CD4-positive, alpha-beta T cell treated with Interleukin-1 beta for 1 hour (primary cell): ENCODE data around the gene ANGPTL8.

Source experiments
- DNase-seq, 2 donors: peaks; one replicate each; pipeline ENCODE4 v3.0.0-alpha.2; 2020 to 2022

ANGPTL8 gene

DNA sequence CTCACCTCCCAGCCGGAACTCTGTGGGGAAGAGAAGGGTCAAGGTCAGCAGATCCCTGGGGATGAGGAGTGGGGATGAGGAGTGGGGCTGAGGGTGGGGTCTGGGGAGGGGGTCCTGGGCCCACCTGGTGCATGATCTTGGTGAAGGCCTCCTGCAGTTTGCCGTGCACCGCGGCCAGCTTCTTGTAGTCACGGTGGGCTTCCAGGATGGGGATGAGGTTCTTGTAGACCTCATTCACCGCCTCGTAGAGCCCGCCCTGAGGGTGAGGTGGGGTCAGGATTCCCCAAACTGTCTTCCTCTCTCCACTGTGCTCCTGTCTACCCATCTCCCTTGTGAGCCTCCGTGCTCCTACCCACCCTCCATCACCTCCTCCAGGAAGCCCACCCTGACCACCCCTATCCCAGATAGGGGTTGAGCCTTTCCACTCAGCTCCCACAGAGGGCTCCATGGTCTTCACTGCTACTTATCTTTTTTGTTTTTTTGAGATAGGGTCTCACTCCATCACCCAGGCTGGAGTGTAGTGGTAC is 35.3 kb upstream of the ANGPTL8 start:
- no peak for DNase-seq

DNA sequence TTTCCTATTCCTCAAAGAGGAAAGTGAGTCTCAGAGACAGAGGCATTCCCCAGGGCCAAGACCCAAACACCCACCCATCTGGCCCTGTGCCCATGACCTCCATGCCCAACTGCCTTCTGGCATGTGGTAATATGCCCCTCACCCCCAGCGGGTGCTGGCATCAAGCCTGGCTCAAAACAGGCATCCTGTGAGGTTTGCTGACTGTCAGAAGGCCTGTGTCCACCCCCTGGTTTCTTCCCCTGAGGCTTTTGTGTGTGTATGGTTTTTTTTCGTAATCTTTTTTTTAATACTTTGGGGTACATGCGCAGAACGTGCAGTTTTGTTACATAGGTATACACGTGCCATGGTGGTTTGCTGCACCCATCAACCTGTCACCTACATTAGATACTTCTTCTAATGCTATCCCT is 34.5 kb upstream of the ANGPTL8 start:
- no peak for DNase-seq

DNA sequence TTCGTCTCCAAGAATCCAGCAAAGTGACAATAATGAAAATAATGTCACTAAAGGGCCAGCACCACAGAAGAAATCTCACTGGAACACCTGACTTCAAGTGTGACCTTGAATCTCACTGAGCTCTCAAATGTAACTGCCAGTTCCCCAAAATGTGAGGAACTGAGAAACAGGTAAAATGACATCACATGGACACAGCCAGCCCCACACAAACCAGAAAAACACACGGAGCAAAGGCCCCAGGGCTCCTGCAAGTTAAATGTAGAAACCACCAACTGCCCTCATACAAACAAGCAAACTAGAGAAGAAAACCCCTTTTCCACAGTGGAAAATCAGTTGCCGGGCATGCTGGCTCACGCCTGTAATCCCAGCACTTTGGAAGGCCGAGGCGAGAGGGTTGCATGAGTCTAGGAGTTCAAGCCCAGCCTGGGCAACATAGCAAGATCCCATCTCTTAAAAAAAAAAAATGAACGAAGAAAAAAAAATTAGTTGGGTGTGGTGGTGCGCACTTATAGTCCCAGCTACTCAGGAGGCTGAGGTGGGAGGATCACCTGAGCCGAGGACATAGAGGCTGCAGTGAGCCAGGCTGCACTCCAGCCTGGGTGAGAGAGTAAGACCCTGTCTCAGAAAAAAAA is 33.4 kb upstream of the ANGPTL8 start:
- DNase-seq, result no peak

DNA sequence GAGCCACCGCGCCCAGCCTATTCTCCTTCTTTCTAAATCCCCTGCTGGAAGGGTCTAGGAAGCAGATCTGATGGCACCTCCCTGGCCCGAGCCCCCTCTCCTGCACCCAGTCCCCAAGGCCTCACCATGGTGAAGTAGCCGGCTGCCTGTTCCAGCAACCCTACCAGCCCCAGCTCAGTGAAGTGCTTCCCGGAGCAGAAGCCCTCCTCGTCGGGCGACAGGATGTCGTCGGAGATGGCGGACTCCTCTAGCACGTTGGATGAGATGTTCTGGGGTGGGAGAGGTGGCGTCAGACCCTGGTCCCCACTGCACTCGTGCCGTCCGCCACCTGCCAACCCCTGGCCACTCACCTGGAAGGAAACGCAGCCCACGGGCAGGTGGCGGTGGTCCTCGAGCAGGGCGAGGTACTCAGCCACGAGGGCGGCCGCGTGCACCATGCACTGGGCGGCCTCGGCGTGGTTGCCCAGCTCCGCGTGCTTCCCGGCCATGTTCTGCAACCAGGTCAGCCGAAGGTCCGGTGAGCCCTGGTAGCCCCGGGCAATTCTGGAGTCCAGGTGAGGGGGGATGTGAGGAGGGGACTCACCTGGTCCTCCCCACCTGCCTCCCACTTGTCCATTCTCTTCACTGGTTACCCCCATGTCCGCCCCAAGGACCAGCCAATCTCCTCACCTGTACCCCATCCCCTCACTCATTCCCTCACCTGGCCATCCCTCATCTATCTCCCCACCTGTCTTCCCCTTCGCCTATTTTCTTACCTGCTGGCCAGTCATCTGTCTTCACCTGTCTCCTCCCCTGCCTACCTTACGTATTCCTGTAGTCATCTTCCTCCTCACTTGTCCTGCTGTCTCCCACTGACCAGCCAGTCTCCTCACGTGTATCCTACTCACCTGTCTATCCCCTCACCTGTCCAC is 30.6 kb upstream of the ANGPTL8 start:
- no peak for DNase-seq

DNA sequence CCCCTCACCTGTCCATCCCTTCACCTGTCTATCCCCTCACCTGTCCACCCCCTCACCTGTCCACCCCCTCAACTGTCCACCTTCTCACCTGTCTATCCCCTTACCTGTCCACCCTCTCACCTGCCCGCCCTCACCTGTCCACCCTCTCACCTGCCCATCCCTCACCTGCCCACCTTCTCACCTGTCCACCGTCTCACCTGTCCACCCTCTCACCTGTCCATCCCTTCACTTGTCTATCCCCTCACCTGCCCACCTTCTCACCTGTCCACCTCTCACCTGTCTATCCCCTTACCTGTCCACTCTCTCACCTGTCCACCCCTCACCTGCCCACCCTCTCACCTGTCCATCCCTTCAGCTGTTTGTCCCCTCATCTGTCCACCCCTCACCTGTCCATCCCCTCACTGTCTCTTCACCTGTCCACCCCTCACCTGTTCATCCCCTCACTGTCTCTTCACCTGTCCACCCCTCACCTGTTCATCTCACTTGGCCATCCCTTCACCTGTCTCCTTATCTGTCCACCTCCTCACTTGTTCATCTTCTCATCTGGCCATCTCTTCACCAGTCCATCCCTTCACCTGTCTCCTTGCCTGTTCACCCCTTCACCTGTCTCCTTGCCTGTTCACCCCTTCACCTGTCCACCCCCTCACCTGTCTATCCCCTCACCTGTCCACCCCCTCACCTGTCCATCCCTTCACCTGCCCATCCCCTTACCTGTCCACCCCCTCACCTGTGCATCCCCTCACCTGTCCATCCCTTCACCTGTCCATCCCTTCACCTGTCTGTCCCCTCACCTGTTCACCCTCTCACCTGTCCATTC is 29.4 kb upstream of the ANGPTL8 start:
- no peak for DNase-seq

DNA sequence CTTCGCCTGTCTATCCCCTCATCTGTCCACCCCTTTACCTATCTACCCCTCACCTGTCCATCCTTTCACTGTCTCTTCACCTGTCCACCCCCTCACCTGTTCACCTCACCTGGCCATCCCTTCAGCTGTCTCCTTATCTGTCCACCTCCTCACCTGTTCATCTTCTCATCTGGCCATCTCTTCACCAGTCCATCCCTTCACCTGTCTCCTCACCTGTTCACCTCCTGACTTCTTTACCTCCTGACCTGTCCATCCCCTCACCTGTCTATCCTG is 28.8 kb upstream of the ANGPTL8 start:
- no peak for DNase-seq

DNA sequence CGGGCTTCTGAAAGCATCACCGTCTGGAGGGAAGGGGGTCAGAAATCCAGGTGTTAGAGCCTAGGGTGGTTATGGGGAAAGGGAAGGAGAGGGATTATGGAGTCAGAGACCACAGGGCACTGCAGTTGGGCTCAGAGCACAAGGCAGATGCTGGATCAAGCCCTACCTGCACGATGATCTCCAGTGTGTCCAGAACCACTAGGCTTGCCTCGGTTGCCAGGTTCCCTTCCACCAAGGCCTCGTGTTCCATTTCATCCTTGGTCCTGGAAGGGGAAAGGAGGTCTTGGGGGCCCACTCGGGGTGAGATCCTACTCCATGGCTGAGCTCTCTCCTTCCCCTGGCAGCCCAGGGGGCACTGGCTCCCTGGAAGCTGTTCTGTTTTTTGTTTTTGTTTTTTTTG is 25.0 kb upstream of the ANGPTL8 start:
- DNase-seq, result no peak

DNA sequence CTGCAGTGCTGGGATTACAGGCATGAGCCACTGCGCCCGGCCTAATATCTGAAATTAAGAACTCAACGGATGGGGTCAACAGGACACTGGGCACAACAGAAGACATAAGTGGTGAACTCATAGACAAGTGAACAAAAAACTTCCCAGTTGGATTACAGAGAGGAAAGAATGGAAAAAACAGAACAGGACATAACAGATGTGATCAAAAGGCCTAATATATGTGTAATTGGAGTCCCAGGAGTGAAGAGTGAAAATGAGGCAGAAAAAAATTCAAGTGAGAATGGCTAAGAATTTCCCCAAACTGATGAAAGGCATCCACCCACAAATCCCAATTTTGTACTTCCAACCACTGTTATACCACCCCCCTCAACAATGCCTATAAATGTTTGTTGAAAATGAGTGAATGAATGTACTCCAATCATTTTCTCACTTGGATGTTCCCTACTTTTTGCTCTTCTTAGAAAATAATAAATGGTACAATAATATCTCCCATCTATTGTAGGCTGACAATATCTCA is 18.3 kb upstream of the ANGPTL8 start:
- no peak for DNase-seq

DNA sequence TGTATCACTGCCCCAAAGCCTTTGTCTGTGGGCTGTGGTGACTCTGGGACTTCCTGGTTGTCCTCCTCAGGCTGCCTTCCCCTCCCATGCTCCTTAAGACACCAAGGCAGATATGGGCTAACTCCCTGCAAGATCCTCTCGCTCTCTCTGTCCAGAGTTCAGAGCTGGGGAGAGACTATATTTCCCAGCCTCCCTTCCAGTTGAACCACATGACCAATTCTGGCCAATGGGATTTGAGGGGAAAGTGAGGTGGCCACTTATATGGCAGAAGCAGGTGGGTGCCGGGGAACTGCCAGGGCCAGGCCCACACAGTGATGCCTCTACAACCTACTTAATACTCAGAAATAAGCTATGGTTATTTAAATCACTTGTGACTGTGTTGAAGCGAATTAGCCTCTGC is 16.2 kb upstream of the ANGPTL8 start:
- DNase-seq, result no peak

DNA sequence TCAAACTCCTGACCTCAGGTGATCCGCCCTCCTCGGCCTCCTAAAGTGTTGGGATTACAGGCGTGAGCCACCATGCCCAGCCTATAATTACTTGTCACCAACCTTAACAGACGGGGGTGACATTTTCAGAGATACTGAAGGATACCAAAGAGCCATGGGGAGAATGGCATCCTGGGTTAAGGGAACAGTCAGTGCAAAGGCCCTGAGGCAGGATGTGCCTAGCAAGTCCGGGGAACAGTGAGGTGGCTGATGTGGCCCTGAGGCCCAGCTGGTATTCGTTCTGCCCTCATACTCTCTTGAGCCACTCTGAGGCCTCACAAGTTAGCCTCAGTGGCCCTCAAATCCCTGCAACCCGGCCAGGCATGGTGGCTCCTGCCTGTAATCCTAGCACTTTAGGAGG is 15.0 kb upstream of the ANGPTL8 start:
- no peak for DNase-seq

DNA sequence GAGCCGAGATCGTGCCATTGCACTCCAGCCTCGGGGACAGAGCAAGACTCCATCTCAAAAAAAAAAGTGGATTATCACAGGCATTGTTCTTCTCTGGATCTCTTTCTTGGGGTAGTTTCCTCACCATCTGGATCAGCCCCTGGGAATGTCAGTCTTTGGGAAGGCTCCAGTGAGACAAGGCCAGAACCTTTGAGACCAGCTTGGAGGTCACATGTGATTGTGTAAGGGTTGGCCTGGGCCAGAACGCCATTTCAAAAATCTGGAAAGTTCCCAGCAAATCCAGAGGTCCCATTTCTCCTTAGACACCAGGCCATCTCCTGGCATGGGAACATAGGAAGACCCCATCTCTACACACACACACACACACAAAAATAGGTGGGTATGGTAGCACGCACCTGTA is 14.2 kb upstream of the ANGPTL8 start:
- DNase-seq, result no peak

DNA sequence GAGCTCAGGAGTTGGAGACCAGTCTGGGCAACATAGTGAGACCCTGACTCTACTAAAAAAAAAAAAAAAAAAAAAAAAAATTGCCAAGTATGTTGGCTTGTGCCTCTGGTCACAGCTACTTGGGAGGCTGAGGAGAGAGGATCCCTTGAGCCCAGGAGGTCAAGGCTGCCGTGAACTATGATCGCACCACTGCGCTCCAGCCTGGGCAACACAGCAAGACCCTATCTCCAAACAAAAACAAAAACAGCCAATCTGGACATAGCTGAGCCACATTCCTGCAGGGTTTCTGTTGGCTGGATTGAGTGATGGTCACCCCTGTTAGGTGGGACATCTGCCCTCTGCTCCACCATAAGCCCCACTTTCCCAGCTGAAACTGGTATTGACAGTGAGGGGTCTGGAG is 13.6 kb upstream of the ANGPTL8 start:
- no peak for DNase-seq

DNA sequence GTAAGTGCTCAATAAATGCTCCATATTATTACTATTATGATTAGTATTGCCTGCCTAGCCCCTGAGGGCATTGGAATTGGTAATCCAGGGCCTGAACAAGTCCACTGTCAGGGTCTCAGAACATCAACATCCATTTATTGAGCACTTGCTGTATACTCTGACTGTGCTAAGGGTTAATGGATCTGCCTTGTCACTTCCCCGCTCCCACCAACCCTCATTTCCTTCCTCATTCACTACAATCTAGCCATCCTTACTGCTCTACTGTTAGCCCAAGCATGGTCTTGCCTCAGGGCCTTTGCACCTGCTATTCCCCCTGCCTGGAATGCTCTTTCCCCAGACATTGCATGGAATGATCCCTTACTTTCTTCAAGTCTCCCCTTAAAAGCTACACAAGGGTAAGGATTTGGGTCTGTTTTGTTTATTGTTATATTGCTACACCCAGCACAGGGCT is 12.7 kb upstream of the ANGPTL8 start:
- DNase-seq, result no peak

DNA sequence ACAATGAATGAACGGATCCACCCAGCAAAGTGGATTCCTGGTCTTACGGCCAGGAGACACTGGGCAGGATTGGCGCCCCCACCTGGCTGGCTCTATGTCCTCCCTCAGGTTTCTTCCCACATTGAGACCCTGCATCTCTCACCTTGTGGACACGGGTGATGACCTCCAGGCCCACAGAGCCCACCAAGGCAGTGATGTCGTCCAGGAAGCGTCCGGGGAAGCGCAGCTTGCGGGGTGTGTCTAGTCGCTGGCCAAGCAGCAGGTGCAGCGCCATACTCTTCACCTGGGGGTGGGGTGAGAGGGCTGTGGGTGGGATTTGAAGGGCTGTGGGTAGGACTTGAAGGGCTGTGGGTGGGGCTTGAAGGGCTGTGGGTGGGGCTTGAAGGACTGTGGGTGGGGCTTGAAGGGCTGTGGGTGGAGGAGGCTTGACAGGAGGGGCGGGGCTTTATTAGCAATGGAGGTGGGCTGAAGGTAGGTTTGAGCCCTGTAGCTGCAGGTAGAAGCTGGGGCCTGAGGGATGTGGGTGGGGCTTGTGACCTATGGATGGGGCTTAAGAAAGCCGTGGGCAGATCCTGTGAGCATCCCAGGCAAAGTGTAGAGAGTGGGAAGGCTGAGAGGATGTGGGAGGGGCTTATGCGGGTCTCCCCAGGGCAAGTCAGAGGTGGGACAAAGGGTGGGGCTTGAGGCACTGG is 12.1 kb upstream of the ANGPTL8 start:
- no peak for DNase-seq

DNA sequence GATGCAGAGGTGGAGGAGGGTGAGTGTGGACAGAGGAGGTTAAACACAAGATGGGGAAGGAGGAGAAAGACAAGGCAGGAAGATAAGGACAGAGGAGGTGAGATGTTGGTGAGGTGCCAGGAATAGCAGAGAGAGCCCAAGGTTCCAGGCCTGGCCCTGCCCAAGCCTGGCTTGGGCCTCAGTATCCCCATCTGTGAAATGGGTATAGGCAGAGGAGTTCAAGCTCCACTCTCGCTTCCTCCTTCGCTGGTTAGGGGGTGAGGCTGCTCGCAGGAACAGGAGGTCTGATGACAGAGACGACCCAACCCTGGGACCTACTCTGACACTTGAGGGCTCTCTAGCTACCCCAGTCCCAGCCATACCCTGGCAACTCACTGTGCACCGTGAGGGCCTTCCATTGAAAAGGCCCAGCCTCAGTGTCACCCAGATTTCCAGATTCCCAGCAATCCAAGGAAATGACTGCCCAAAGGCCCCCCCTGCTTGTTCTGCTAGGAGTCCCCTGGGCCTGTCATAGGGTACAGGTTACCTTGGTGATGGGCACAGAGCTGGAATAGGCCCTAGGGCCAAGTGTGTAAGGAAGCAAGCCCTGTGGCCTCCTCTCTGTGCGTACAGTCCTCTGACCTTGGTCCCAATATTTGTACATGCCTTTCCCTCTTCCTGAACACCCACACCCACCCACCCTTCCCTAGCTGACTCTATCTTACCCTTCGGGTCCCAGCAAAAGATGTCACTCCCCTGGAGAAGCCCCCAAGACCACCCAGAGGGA is 8.6 kb upstream of the ANGPTL8 start:
- no peak for DNase-seq

DNA sequence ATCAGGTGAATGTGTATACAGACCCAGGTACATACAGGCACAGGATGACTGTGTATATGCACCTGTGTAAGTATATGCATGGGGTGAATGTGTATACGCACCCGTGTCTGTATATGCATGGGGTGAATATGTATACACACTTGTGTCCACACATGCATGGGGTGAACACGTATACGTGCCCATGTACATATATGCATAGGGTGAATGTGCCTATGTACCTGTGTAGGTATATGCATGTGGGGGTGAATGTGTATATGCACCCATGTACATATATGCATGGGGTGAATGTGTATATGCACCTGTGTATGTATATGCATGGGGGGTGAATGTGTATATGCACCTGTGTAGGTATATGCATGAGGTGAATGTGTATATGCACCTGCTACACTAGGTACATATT is 6.9 kb upstream of the ANGPTL8 start:
- no peak for DNase-seq

DNA sequence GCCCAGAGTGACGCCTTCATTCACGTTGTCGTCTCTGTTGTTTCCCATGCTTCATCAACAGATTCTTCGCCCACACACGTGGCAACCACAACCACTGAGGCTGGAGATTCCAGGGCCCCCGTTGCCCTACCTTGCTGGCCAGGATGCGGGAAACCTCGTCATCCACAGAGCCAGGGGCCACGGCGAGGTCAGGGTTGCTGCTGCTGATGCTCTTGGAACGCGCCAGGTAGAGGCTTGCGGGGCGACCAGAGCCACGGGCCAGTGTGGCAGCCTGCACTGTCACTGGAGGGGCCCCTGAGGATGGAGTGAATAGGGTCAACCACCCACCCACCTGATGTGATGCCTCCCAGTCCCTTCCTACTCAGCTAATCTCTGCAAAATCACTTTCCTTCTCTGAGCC is 6.3 kb upstream of the ANGPTL8 start:
- no peak for DNase-seq

DNA sequence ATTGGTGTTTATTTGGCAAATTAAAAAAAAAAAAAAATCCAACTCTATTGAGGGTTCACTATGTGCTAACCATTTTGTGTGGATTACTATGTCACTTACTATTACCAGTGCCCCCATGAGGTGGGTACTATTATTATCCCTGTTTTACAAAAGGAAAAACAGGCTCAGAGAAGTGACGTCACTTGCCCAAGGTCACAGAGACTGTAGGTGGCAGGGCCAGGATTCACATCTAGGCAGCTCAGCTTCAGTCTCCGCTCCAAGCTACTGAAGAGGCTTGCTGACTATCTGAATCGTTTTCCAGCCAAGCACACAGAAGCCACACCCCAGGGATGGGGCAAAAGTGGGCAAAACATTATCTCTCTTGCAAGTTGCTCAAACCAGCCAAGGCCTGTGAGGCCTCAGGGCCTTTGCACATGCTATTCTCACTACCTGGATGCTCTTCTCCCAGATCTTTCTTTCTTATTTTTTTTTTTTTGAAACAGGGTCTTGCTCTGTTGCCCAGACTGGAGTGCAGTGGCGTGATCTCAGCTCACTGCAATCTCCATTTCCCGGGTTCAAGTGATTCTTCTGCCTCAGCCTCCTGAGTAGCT is 4.8 kb upstream of the ANGPTL8 start:
- DNase-seq, result no peak

DNA sequence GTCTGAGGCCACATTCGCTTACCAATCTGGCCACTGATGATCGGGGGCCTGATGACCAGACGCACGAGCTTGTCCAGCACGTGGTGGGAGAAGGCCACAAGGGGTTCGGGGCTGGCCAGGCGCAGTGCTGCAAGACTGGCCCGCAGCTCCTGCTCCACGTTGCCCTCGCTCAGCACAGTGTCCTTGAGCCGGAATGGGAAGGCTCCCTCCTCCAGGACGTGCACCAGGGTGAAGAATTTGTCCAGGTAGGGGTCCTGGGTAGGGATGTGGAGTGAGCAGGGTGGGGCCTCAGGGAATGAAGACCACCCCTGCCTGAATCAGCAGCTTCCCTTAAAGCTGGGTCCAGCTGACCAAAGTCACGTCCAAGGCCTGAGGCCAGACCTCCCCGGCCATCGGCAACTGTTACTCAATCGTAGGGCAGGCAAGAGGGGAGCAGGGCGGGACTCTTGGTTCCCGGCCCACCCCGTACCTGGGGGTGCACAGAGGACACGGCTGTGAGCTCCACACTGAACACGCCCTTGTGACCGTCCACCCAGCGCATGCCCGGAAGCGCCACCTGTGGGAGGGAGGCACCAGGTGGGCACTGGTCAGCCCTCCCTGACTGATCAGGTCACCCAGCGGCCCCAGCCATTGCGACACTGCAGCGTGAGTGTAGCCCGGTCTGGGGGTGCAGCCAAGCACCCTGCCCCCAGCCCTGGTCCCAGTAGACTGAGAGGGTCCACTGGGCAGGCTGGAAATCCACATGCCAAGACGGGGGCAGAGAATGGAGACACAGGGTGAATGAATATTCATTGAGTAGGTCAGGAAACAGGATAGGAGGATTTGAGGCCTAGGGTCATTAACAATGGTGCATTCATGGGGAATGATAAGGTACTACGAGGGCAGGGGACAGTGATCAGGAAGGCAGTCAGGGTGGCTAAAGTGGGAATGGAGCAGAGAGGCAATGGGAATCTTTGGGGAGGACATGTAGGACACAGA is 2.8 kb upstream of the ANGPTL8 start:
- no peak for DNase-seq

DNA sequence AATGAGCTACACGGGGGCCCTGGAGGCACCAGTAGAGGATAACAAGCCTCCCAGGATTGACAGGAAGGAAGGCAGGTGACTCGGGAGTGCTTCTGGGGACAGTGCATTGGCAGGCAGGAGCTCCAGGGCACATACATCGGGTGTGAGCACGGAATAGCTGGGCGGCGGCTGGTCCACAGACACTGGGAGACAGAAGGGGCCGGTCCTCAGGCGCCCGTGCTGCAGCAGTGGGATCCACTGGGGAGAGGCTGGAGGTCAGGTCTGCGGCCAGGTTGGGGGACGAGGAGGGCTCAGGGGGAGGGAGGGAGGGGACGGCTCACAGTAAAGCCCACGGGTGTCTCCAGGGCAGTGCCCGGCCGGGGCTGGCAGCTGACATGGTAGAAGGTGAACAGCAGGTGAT is 2.1 kb upstream of the ANGPTL8 start:
- DNase-seq, result no peak
